Ovary (tissue), 10 donors: ENCODE measurements around the gene RAD50. TPM values are rescaled to one million over a fixed set of nuclear protein-coding genes. Genes with fewer than 3 reads are reported as not detected.
"Not testable (repeated sequence)": the region's sequence is repeated elsewhere in the genome, so short reads cannot be mapped to it uniquely, and the experiment has no call there.

ENCODE experiments used
- DNase-seq, 5 donors: peaks; one replicate each; pipeline ENCODE4 v3.0.0-alpha.2; 2019 to 2020
- H3K27ac ChIP-seq, 2 donors: fragments of 200-600 bp; one replicate each; pipeline versions ENCODE4 v1.5.1 to v1.8.0; 2019 to 2022
- H3K27me3 ChIP-seq: fragments of 200-600 bp; one replicate; pipeline ENCODE4 v1.8.0; 2022
- H3K36me3 ChIP-seq: fragments of 200-600 bp; sonication (generic); one replicate; pipeline ENCODE4 v1.5.1; 2019
- H3K4me1 ChIP-seq: one replicate; pipeline ENCODE4 v1.8.1; 2013; ENCODE audit warnings: mild to moderate bottlenecking, moderate library complexity; ENCODE audit not compliant: insufficient read depth
- H3K4me3 ChIP-seq: fragments of 200-600 bp; sonication (generic); one replicate; pipeline ENCODE4 v1.5.1; 2017
- H3K9me3 ChIP-seq, 2 donors: fragments of 200-600 bp in 1 of 2; sonication (generic) in 1 of 2; one replicate each; pipeline versions ENCODE4 v1.5.1 to v1.8.1; 2013 to 2019; ENCODE audit warnings: mild to moderate bottlenecking in 1 of 2, moderate library complexity in 1 of 2
- EP300 ChIP-seq: sonication (generic); formaldehyde crosslinking; IDR thresholded peaks from one replicate; pipeline ENCODE4 v1.6.1; 2017; ENCODE audit warnings: antibody characterized with exemption
- POLR2A ChIP-seq: fragments of 450-650 bp; IDR thresholded peaks from one replicate; pipeline ENCODE4 v1.6.1; 2017; ENCODE audit warnings: antibody characterized with exemption, mild to moderate bottlenecking, moderate library complexity
- WGBS, 3 donors: extraction: QIAGEN DNeasy Blood & Tissue Kit in 1 of 3; methylation state at CpG; one replicate each; pipeline versions ENCODE4 v1.1.5 to v1.1.7; 2013 to 2017; 5-methylcytosine and 5-hydroxymethylcytosine counted together
- intact Hi-C, 4 donors: fragments of 100-400 bp; cut with DNase I; formaldehyde crosslinking; loops; one replicate each; pipeline versions ENCODE4 v1.11.0 to v1.15.1; 2022 to 2023
- long read RNA-seq, 3 donors: library from polyadenylated mRNA in 2 of 3; unstranded in 2 of 3; transcript quantifications; one replicate each; pipeline ENCODE4 v2.0.0 and lab custom pipeline, GENCODE V29; 2021 to 2026
- polyA plus RNA-seq, 2 donors: library from polyadenylated mRNA; stranded (reverse); fragments of 200-250 nt in 1 of 2; fragments of 350-450 nt in 1 of 2; fragmentation: Illumina TruSeq in 1 of 2; extraction: RNeasy Lipid Tissue Mini Kit (QIAGEN cat#74804) in 1 of 2; gene quantifications; one replicate each; pipeline ENCODE4 v1.2.3, GENCODE V29; 2013 to 2014
- total RNA-seq, 7 donors: library from RNA; depleted of rRNA in 2 of 7; stranded (reverse); fragments of >200 nt in 2 of 7; fragmentation: NEBNext Ultra II Directional in 3 of 7; extraction: Animal tissue kit (Norgen Biotek cat#: 25700) in 3 of 7; gene quantifications; one replicate each; pipeline versions ENCODE4 v1.1.0 to v1.2.4, GENCODE V29; 2016 to 2023
- TF ChIP-seq, protein P1 (sequence below), 3 donors: fragments of 450-650 bp in 2 of 3; fragments of 200-600 bp in 1 of 3; IDR thresholded peaks; one replicate each; pipeline versions ENCODE4 v1.5.1 to v1.8.0; 2016 to 2022; ENCODE audit warnings: antibody characterized with exemption in 3 of 3, mild to moderate bottlenecking in 1 of 3
- donor health status: DM: no; HTN: no; CAD: no; lungs with moderate emphysema.
- donor health status: DM: no; HTN: no; CAD: no.
- donor health status: Bipolar disorder and iron deficiency.
- donor health status: DM: yes; HTN: yes; CAD: no.
- donor health status: DM: no; HTN: no; CAD: no.
- donor health status: DM: yes; HTN: yes; CAD: no.

The RAD50 gene
- total RNA-seq (10 to 100 TPM; 23.7 to 41.5 (median 36.4) TPM), polyA plus RNA-seq (10 to 100 TPM in 1 of 2 donors, 1 to 10 TPM in 1; 9.4 to 21.1 TPM)
- long read RNA-seq, donor 1, partial matches to known transcripts = 114 of 139 reads
- long read RNA-seq, donor 1, other reads (novel, unspliced or antisense) = 25 of 139 reads
- long read RNA-seq, donor 2, full-length matches to known transcripts = 2 of 67 reads
- long read RNA-seq, donor 2, partial matches to known transcripts = 65 of 67 reads
- long read RNA-seq, donor 2, other reads (novel, unspliced or antisense) = 0 of 67 reads
- long read RNA-seq, donor 3, full-length matches to known transcripts = 1 of 16 reads
- long read RNA-seq, donor 3, partial matches to known transcripts = 6 of 16 reads
- long read RNA-seq, donor 3, other reads (novel, unspliced or antisense) = 9 of 16 reads

DNA sequence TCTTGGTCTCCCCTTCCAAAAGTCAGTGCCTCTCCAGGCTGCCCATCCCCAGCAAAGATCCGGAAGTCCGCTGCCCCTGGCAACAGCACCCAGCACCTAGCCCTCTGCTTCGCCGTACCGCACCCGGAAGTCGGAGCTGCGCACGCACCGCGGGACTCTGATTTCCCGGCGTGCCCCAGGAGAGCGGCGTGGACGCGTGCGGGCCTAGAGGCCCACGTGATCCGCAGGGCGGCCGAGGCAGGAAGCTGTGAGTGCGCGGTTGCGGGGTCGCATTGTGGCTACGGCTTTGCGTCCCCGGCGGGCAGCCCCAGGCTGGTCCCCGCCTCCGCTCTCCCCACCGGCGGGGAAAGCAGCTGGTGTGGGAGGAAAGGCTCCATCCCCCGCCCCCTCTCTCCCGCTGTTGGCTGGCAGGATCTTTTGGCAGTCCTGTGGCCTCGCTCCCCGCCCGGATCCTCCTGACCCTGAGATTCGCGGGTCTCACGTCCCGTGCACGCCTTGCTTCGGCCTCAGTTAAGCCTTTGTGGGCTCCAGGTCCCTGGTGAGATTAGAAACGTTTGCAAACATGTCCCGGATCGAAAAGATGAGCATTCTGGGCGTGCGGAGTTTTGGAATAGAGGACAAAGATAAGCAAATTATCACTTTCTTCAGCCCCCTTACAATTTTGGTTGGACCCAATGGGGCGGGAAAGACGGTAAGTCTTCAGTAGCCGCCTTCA is at the start of gene RAD50:
TSS of gene RAD50 (plus strand) at position 215 of the 715 bp plus-strand sequence. CDS start at position 563, 348 bp downstream.
- Histone ChIP-seq H3K9me3 (no peaks in the 10 kb centered on the region), H3K27ac (peak within 1 kb of the TSS; percentile 76 to 81), H3K27me3 (no peaks in the 10 kb centered on the region), H3K4me1 (peaks cover 4% of the 10 kb centered on the region), H3K4me3 (peak within 1 kb of the TSS; percentile 67), H3K36me3 (no peaks in the 10 kb centered on the region)
- WGBS, 3 donors = 0 to 1% (median 0%) methylated on average over 34 to 53 of the region's 53 CpGs
- TF ChIP-seq POLR2A (peak; percentile 81), EP300 (no peak)
- TF ChIP-seq, protein P1, sequence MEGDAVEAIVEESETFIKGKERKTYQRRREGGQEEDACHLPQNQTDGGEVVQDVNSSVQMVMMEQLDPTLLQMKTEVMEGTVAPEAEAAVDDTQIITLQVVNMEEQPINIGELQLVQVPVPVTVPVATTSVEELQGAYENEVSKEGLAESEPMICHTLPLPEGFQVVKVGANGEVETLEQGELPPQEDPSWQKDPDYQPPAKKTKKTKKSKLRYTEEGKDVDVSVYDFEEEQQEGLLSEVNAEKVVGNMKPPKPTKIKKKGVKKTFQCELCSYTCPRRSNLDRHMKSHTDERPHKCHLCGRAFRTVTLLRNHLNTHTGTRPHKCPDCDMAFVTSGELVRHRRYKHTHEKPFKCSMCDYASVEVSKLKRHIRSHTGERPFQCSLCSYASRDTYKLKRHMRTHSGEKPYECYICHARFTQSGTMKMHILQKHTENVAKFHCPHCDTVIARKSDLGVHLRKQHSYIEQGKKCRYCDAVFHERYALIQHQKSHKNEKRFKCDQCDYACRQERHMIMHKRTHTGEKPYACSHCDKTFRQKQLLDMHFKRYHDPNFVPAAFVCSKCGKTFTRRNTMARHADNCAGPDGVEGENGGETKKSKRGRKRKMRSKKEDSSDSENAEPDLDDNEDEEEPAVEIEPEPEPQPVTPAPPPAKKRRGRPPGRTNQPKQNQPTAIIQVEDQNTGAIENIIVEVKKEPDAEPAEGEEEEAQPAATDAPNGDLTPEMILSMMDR (IDR thresholded peaks at IDR 0.05) = no peak
- DNase-seq = peak; percentile 94 to 97 (median 94)
- intact Hi-C loops = no loop called here

DNA sequence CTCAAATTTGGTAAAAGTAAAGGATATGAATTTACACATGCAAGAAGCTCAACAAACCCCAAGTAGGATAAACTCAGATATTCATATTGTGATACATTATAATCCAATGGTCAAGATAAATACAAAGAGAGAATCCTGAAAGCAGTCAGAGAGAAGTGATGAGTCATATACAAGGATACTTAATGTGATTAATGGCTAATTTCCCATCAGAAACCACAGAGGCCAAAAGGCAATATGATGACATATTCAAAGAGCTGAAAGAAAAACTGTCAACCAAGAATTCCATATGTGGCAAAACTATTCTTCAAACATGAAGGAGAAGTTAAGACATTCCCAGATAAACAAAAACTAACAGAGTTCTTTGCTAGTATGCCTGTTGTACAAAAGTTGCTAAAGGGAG is 46.7 kb upstream of the RAD50 start:
- Histone ChIP-seq H3K36me3 (no peaks in the 10 kb centered on the region), H3K27me3 (no peaks in the 10 kb centered on the region), H3K27ac (no peak overlapping the region), H3K4me3 (no peak overlapping the region), H3K4me1 (no peaks in the 10 kb centered on the region), H3K9me3 (no peaks in the 10 kb centered on the region)
- DNase-seq = no peak
- intact Hi-C loops = no loop called here
- TF ChIP-seq EP300 (no peak), POLR2A (no peak)
- TF ChIP-seq, protein P1 (IDR thresholded peaks at IDR 0.05) = no peak

DNA sequence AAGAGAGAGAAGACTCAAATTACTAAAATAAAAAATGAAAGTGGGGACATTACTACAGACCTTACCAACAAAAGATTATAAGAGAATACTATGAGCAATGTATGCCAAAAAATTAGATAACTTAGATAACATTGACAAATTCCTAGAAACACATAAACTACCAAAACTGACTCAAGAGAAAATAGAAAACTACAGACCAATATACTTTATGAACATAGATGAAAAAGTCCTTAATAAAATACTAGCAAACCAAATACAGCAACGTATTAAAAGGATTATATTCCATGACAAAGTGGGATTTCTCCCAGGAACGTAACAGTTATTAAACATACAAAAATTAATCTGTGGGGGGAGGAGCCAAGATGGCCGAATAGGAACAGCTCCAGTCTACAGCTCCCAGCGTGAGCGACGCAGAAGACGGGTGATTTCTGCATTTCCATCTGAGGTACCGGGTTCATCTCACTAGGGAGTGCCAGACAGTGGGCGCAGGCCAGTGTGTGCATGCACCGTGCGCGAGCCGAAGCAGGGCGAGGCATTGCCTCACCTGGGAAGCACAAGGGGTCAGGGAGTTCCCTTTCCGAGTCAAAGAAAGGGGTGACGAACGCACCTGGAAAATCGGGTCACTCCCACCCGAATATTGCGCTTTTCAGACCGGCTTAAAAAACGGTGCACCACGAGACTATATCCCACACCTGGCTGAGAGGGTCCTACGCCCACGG is 43.0 kb upstream of the RAD50 start:
- DNase-seq, H3K9me3 ChIP-seq, intact Hi-C loops, H3K27ac ChIP-seq, H3K36me3 ChIP-seq, H3K4me3 ChIP-seq, H3K27me3 ChIP-seq, H3K4me1 ChIP-seq: not testable (repeated sequence)
- 93 to 94% (median 93%) methylated on average over 9 to 23 of the region's 25 CpGs for WGBS, 3 donors

DNA sequence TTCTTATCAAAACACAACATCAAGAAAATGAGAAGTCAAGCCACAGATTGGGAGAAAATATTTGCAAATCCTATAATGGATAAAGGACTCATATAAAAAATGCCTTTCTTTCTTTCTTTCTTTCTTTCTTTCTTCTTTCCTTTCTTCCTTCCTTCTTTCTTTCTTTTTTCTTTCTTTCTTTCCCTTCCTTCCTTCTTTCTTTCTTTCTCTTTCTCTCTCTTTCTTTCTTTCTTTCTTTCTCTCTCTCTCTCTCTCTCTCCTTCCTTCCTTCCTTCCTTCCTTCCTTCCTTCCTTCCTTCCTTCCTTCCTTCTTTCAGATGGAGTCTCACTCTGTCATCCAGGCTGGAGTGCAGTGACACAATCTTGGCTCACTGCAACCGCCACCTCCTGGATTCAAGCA is 34.7 kb upstream of the RAD50 start:
- H3K9me3 ChIP-seq, intact Hi-C loops, H3K27me3 ChIP-seq, H3K27ac ChIP-seq, DNase-seq, H3K4me1 ChIP-seq, H3K4me3 ChIP-seq, H3K36me3 ChIP-seq: not testable (repeated sequence)
- 92 to 96% (median 96%) methylated on average over 1 of the region's 1 CpG for WGBS, 3 donors

- H3K4me3 ChIP-seq, intact Hi-C loops, H3K27ac ChIP-seq, DNase-seq, H3K4me1 ChIP-seq, H3K27me3 ChIP-seq, H3K36me3 ChIP-seq, H3K9me3 ChIP-seq: not testable (repeated sequence)
- WGBS, 3 donors = 84 to 92% (median 88%) methylated on average over 5 of the region's 5 CpGs
Measured at GRCh38 chr5:132524877-132525276, 31.9 kb upstream of the RAD50 start.
